MM.1S (cell line): ENCODE results near the gene USP25.

Source experiments
- DNase-seq: peaks from one replicate; pipeline ENCODE4 v3.0.0-alpha.2; 2015
- H2AFZ ChIP-seq: fragments of 300-600 bp; sonication (generic); 2 replicates; pipeline ENCODE4 v1.6.0; 2016; ENCODE audit warnings: antibody characterized with exemption, low read length
- H3F3A ChIP-seq: fragments of 300-600 bp; sonication (generic); 2 replicates; pipeline ENCODE4 v1.6.1; 2016; ENCODE audit warnings: mild to moderate bottlenecking, antibody characterized with exemption, low read length, moderate library complexity, mixed read lengths; ENCODE audit not compliant: insufficient read depth
- H3K27ac ChIP-seq: fragments of 300-600 bp; sonication (generic); 2 replicates; pipeline ENCODE4 v1.5.1; 2016; ENCODE audit warnings: mild to moderate bottlenecking, low read length
- H3K27me3 ChIP-seq: fragments of 300-600 bp; sonication (generic); replicated peaks from 2 replicates; pipeline ENCODE4 v1.6.0; 2016; ENCODE audit warnings: low read length; ENCODE audit not compliant: insufficient read depth
- H3K36me3 ChIP-seq: fragments of 300-600 bp; sonication (generic); replicated peaks from 2 replicates; pipeline ENCODE4 v1.6.1; 2016; ENCODE audit warnings: mild to moderate bottlenecking, low read length, mixed read lengths; ENCODE audit not compliant: insufficient read depth
- H3K4me1 ChIP-seq: fragments of 300-600 bp; sonication (generic); 2 replicates; pipeline ENCODE4 v1.6.1; 2016; ENCODE audit warnings: low read length, mixed read lengths
- H3K4me2 ChIP-seq: fragments of 300-600 bp; sonication (generic); 2 replicates; pipeline ENCODE4 v1.6.0; 2016; ENCODE audit warnings: low read depth, low read length
- H3K4me3 ChIP-seq: fragments of 300-600 bp; sonication (generic); 2 replicates; pipeline ENCODE4 v1.5.1; 2016; ENCODE audit warnings: low read length, mixed read lengths
- H3K79me2 ChIP-seq: fragments of 300-600 bp; sonication (generic); 2 replicates; pipeline ENCODE4 v1.6.1; 2016; ENCODE audit warnings: mixed run types, low read length, mixed read lengths
- H3K9ac ChIP-seq: fragments of 300-600 bp; sonication (generic); 2 replicates; pipeline ENCODE4 v1.6.1; 2016; ENCODE audit warnings: low read length, mixed read lengths
- H3K9me2 ChIP-seq: fragments of 300-600 bp; sonication (generic); replicated peaks from 2 replicates; pipeline ENCODE4 v1.6.1; 2016; ENCODE audit warnings: mild to moderate bottlenecking, low read length, mixed read lengths; ENCODE audit not compliant: insufficient read depth
- H3K9me3 ChIP-seq: fragments of 300-600 bp; sonication (generic); replicated peaks from 2 replicates; pipeline ENCODE4 v1.6.1; 2016; ENCODE audit warnings: mild to moderate bottlenecking, low read length, mixed read lengths; ENCODE audit not compliant: insufficient read depth
- H4K20me1 ChIP-seq: fragments of 300-600 bp; sonication (generic); 2 replicates; pipeline ENCODE4 v1.6.1; 2016; ENCODE audit warnings: mild to moderate bottlenecking, low read length, moderate library complexity, mixed read lengths; ENCODE audit not compliant: insufficient read depth
- EZH2 ChIP-seq: fragments of 300-600 bp; sonication (generic); optimal IDR thresholded peaks from 2 replicates; pipeline ENCODE3; 2017; ENCODE audit warnings: low read depth, mild to moderate bottlenecking, antibody characterized with exemption, low read length, mixed read lengths
- EZH2phosphoT487 ChIP-seq: fragments of 300-600 bp; sonication (generic); IDR thresholded peaks from 2 replicates; pipeline ENCODE4 v1.6.1; 2018; ENCODE audit warnings: antibody characterized with exemption, low read length
- TF ChIP-seq, protein P1 (sequence below): fragments of 300-600 bp; sonication (generic); IDR thresholded peaks from 2 replicates; pipeline ENCODE4 v1.5.1; 2016; ENCODE audit warnings: antibody characterized with exemption, low read length, mixed read lengths

The USP25 gene

GRCh38 chr21:15895142-15896106 lies 165.6 kb downstream of the USP25 start:
- H2AFZ ChIP-seq = no peak overlapping the region
- no peaks in the 10 kb centered on the region for H3K9me3 ChIP-seq
- H3K4me2 ChIP-seq = no peak overlapping the region
- no peaks in the 10 kb centered on the region for H3K4me1 ChIP-seq
- no peak for DNase-seq
- no peak overlapping the region for H3K4me3 ChIP-seq
- no peaks in the 10 kb centered on the region for H3F3A ChIP-seq
- H3K36me3 ChIP-seq = no peaks in the 10 kb centered on the region
- no peaks in the 10 kb centered on the region for H3K9me2 ChIP-seq
- no peak for TF ChIP-seq EZH2phosphoT487
- TF ChIP-seq EZH2 = no peak
- TF ChIP-seq, protein P1, sequence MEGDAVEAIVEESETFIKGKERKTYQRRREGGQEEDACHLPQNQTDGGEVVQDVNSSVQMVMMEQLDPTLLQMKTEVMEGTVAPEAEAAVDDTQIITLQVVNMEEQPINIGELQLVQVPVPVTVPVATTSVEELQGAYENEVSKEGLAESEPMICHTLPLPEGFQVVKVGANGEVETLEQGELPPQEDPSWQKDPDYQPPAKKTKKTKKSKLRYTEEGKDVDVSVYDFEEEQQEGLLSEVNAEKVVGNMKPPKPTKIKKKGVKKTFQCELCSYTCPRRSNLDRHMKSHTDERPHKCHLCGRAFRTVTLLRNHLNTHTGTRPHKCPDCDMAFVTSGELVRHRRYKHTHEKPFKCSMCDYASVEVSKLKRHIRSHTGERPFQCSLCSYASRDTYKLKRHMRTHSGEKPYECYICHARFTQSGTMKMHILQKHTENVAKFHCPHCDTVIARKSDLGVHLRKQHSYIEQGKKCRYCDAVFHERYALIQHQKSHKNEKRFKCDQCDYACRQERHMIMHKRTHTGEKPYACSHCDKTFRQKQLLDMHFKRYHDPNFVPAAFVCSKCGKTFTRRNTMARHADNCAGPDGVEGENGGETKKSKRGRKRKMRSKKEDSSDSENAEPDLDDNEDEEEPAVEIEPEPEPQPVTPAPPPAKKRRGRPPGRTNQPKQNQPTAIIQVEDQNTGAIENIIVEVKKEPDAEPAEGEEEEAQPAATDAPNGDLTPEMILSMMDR = no peak
- no peak overlapping the region for H3K27ac ChIP-seq
- no peak overlapping the region for H3K9ac ChIP-seq
- no peaks in the 10 kb centered on the region for H3K79me2 ChIP-seq
- no peaks in the 10 kb centered on the region for H3K27me3 ChIP-seq
- H4K20me1 ChIP-seq = no peaks in the 10 kb centered on the region

DNA sequence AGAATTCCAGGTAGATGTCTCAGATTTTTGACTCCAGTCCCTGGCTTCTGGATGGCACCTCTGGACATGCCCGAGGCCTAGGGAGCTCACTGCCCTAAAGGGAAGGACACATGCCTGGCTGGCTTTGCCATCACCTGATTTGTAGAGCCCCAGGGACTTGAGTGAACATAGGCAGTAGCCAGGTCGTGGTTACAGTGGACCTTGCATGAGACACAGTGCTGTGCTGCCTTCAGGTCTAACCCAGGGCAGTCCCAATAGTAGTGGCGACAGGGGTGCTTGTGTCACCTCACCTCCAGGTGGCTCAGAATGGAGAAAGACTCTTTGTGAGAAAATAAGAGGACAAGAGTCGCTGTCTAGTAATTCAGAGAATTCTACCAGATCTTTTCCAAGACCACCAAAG lies 166.7 kb downstream of the USP25 start:
- Histone ChIP-seq H3K4me1 (no peaks in the 10 kb centered on the region), H3K4me3 (no peak overlapping the region), H3K79me2 (no peaks in the 10 kb centered on the region), H3F3A (no peaks in the 10 kb centered on the region), H4K20me1 (no peaks in the 10 kb centered on the region), H3K36me3 (no peaks in the 10 kb centered on the region), H3K27ac (no peak overlapping the region), H3K9me2 (no peaks in the 10 kb centered on the region), H3K9ac (no peak overlapping the region), H3K9me3 (no peaks in the 10 kb centered on the region), H2AFZ (no peak overlapping the region), H3K4me2 (no peak overlapping the region), H3K27me3 (no peaks in the 10 kb centered on the region)
- no peak for DNase-seq
- TF ChIP-seq EZH2 = no peak
- TF ChIP-seq, protein P1 = no peak
- TF ChIP-seq EZH2phosphoT487 = no peak

DNA sequence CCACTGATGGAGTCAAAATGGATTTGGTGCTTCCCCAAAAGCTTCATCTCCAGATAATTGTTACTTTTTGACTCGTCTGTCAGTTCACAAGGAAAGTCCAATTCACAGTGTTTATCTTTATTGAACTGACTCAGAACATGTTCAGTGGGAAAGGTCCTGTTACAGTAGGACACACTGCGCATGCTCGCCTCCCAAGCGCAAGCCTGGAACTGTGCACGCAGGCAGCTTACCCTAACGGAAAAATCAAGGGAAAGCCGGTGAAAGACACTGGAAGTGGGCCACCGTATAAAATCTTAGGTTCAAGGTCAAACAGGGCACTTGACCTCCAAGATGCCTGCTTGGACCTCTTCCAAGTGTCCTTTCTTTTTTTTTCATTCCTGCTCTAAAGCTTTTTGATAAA lies 174.6 kb downstream of the USP25 start:
- Histone ChIP-seq H3K4me3 (no peak overlapping the region), H3K27ac (no peak overlapping the region), H3K9me3 (no peaks in the 10 kb centered on the region), H3K36me3 (no peaks in the 10 kb centered on the region), H3F3A (no peaks in the 10 kb centered on the region), H3K4me1 (no peaks in the 10 kb centered on the region), H3K4me2 (no peak overlapping the region), H2AFZ (no peak overlapping the region), H4K20me1 (no peaks in the 10 kb centered on the region), H3K9ac (no peak overlapping the region), H3K79me2 (no peaks in the 10 kb centered on the region), H3K9me2 (no peaks in the 10 kb centered on the region), H3K27me3 (no peaks in the 10 kb centered on the region)
- TF ChIP-seq EZH2 = no peak
- no peak for TF ChIP-seq EZH2phosphoT487
- TF ChIP-seq, protein P1 = no peak
- DNase-seq = no peak
